D721Med (cell line): ENCODE data around the gene FANCF.

Source experiments
- DNase-seq: peaks from one replicate; pipeline ENCODE4 v3.0.0; 2011; ENCODE audit warnings: low spot score; ENCODE audit not compliant: insufficient read length
- FAIRE-seq: peaks from 2 replicates; lab custom pipeline; 2011; peaks lifted over from hg19 to GRCh38; lab: Jason Lieb, UNC
- TF ChIP-seq, protein P1 (sequence below): IDR thresholded peaks from 2 replicates; pipeline ENCODE4 v1.5.1; 2012; ENCODE audit warnings: mild to moderate bottlenecking, control low read depth; ENCODE audit not compliant: insufficient read depth; ENCODE audit errors: missing control alignments

FANCF gene

DNA sequence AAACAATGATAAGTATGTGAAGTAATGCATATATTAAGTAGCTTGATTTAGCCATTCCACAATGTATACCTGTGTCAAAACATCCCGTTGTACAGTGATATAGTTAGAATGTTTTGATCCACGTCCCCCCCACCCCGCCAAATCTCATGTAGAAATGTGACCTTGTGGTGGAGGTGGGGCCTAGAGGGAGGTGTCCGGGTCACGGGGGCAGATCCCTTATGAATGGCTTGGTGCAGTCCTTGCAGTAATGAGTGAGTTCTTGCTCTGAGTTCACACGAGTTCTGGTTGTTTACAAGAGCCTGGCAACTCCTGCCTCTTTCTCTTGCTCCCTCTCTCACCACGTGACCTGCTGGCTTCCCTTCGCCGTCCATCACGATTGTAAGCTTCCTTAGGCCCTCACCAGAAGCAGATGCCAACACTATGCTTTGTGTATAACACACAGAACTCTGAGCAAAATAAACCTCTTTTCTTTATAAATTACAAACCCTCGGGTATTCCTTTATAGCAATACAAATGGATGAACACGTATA, 41.6 kb downstream of the FANCF start:
- TF ChIP-seq, protein P1, sequence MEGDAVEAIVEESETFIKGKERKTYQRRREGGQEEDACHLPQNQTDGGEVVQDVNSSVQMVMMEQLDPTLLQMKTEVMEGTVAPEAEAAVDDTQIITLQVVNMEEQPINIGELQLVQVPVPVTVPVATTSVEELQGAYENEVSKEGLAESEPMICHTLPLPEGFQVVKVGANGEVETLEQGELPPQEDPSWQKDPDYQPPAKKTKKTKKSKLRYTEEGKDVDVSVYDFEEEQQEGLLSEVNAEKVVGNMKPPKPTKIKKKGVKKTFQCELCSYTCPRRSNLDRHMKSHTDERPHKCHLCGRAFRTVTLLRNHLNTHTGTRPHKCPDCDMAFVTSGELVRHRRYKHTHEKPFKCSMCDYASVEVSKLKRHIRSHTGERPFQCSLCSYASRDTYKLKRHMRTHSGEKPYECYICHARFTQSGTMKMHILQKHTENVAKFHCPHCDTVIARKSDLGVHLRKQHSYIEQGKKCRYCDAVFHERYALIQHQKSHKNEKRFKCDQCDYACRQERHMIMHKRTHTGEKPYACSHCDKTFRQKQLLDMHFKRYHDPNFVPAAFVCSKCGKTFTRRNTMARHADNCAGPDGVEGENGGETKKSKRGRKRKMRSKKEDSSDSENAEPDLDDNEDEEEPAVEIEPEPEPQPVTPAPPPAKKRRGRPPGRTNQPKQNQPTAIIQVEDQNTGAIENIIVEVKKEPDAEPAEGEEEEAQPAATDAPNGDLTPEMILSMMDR: no peak
- no peak for FAIRE-seq
- DNase-seq: no peak

DNA sequence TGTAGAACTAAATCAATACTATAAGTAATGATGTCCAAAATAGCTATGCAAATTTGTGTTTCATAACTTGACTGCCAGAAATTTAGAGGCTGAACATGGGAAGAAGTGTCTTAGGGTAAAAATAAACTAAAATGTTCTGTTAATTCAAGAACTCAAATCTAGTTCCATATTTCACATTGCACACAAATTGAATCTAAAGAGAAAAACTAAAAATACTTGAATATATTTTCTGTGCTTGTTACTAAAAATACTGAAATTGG, 43.5 kb downstream of the FANCF start:
- TF ChIP-seq, protein P1: no peak
- FAIRE-seq (no peak), DNase-seq (no peak)

DNA sequence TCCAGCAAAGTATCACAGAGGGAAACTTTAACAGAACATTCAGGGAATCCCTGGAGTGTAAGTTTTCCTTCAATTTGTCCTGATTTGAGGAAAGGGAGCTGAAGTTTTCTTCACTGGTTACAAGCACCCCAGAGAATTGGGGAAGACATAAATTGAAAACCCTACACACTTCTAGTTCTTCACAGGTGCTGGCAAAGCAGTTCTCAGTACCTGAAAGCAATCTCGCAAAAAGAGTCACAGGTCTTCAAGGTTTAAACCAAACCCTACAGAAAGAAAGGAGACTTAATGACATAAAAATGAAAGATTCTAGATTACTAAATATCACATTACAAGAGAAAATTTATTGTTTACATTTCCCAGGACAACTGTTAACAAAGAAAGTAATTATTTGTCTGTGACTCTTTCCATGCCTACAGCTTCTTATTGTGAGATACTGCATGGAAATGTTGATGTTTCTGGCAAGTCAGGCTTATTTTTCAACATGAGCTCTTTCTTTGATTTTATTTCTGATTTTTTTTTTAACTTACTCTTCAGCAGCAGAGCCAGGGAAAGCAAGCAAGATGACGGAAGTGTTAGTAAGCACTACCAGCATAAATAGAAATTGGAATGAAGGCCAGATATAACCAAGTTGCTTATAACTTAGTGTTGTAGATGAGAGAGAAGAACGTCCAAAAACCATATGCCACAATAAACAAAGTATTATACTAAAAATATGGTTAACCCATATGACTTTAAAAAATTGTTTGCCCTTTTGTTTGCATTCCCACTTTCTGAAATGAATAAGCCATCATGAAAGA, 44.1 kb downstream of the FANCF start:
- FAIRE-seq (no peak), DNase-seq (no peak)
- TF ChIP-seq, protein P1: no peak

DNA sequence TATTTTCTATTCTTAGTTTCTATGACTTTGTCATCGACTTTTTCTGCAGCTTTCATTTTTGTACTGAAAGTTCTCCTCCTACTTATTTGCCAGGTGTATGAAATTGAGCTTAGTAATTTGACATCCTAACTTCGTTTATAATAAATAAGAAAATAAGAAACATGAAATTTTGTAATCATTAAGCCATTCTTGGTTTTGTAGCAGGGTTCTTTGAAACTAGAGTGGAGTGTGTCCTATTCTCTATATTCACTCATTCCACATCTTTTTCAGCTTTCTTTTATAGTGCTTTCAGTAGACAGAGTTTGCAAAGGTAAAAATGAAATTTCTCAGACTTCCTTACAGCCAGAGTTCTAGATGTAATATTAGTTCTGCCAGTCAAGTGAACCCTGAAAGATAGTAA, 47.8 kb downstream of the FANCF start:
- FAIRE-seq (no peak), DNase-seq (no peak)
- TF ChIP-seq, protein P1: no peak
